ENCODE results near the gene NMUR1.

Gene NMUR1

GRCh38 chr2:231554748-231555545, 24.7 kb upstream of the NMUR1 start:
- in situ Hi-C loops (cut with HindIII; ENCODE audit: low sequenced_read_pairs): no loop called here

GRCh38 chr2:231554327-231554726, 24.1 kb upstream of the NMUR1 start:
- in situ Hi-C loops (cut with HindIII; ENCODE audit: low sequenced_read_pairs): no loop called here

- in situ Hi-C loops (cut with HindIII; ENCODE audit: low sequenced_read_pairs): no loop called here
These were observed 22.5 kb upstream of the NMUR1 start for GRCh38 chr2:231552752-231553151.

GRCh38 chr2:231549446-231550239, 19.4 kb upstream of the NMUR1 start:
- in situ Hi-C loops (cut with HindIII; ENCODE audit: low sequenced_read_pairs): loop anchor here (5.0 kb wide), 1 partner anchor 37 kb away; no protein-coding TSS in a partner anchor

GRCh38 chr2:231548752-231549151, 18.5 kb upstream of the NMUR1 start:
- in situ Hi-C loops (cut with HindIII; ENCODE audit: low sequenced_read_pairs): loop anchor here (5.0 kb wide), 1 partner anchor 36 kb away; no protein-coding TSS in a partner anchor

- in situ Hi-C loops (cut with HindIII; ENCODE audit: low sequenced_read_pairs): loop anchor here (5.0 kb wide), 1 partner anchor 35 kb away; no protein-coding TSS in a partner anchor
These were observed 17.3 kb upstream of the NMUR1 start for GRCh38 chr2:231547315-231548110.

GRCh38 chr2:231546014-231546715, 15.9 kb upstream of the NMUR1 start:
- in situ Hi-C loops (cut with HindIII; ENCODE audit: low sequenced_read_pairs): loop anchor here (5.0 kb wide), 1 partner anchor 34 kb away; no protein-coding TSS in a partner anchor

- in situ Hi-C loops (cut with HindIII; ENCODE audit: low sequenced_read_pairs): loop anchor here (5.0 kb wide), 1 partner anchor 33 kb away; no protein-coding TSS in a partner anchor
These were observed 15.1 kb upstream of the NMUR1 start for GRCh38 chr2:231545105-231545902.

- in situ Hi-C loops (cut with HindIII; ENCODE audit: low sequenced_read_pairs): no loop called here
These were observed 11.9 kb upstream of the NMUR1 start for GRCh38 chr2:231542136-231542535.

GRCh38 chr2:231541645-231542044, 11.4 kb upstream of the NMUR1 start:
- in situ Hi-C loops (cut with HindIII; ENCODE audit: low sequenced_read_pairs): no loop called here

- in situ Hi-C loops (cut with HindIII; ENCODE audit: low sequenced_read_pairs): no loop called here
These were observed 9.7 kb upstream of the NMUR1 start for GRCh38 chr2:231539991-231540390.

GRCh38 chr2:231535961-231536360, 5.7 kb upstream of the NMUR1 start:
- in situ Hi-C loops (cut with HindIII; ENCODE audit: low sequenced_read_pairs): no loop called here

- in situ Hi-C loops (cut with HindIII; ENCODE audit: low sequenced_read_pairs): loop anchor here (5.0 kb wide), 1 partner anchor 39 kb away; no protein-coding TSS in a partner anchor
These were observed 3.5 kb upstream of the NMUR1 start for GRCh38 chr2:231533777-231534125.

GRCh38 chr2:231533086-231533776, 3.0 kb upstream of the NMUR1 start:
- in situ Hi-C loops (cut with HindIII; ENCODE audit: low sequenced_read_pairs): loop anchor here (5.0 kb wide), 1 partner anchor 39 kb away; no protein-coding TSS in a partner anchor

- in situ Hi-C loops (cut with HindIII; ENCODE audit: low sequenced_read_pairs): loop anchor here (5.0 kb wide), 1 partner anchor 40 kb away; no protein-coding TSS in a partner anchor
These were observed 2.5 kb upstream of the NMUR1 start for GRCh38 chr2:231532756-231533035.

- in situ Hi-C loops (cut with HindIII; ENCODE audit: low sequenced_read_pairs): loop anchor here (5.0 kb wide), 1 partner anchor 40 kb away; no protein-coding TSS in a partner anchor
These were observed 1.9 kb upstream of the NMUR1 start for GRCh38 chr2:231531883-231532755.

GRCh38 chr2:231531466-231531865, 1.2 kb upstream of the NMUR1 start:
- in situ Hi-C loops (cut with HindIII; ENCODE audit: low sequenced_read_pairs): loop anchor here (5.0 kb wide), 1 partner anchor 41 kb away; no protein-coding TSS in a partner anchor

GRCh38 chr2:231528636-231529030, 1.6 kb downstream of the NMUR1 start:
- in situ Hi-C loops (cut with HindIII; ENCODE audit: low sequenced_read_pairs): no loop called here
